ACC112 (cell line): ENCODE data around the gene SMTNL1.

ENCODE experiments used
- H2AFZ ChIP-seq: fragments of 200-600 bp; sonication (generic); one replicate; pipeline ENCODE4 v1.6.0; 2017; ENCODE audit warnings: antibody characterized with exemption, low read length; ENCODE audit not compliant: unreplicated experiment
- H3K27ac ChIP-seq: fragments of 200-600 bp; sonication (generic); 2 replicates; pipeline ENCODE4 v1.5.1; 2014; ENCODE audit warnings: low read depth, mild to moderate bottlenecking, antibody characterized with exemption, low read length, moderate library complexity
- H3K27me3 ChIP-seq: fragments of 200-600 bp; sonication (generic); 2 replicates; pipeline ENCODE4 v1.6.1; 2014; ENCODE audit warnings: mild to moderate bottlenecking, antibody characterized with exemption, low read length, moderate library complexity, mixed read lengths; ENCODE audit not compliant: insufficient read depth
- H3K36me3 ChIP-seq: fragments of 200-600 bp; sonication (generic); 2 replicates; pipeline ENCODE4 v1.6.1; 2016; ENCODE audit warnings: mild to moderate bottlenecking, antibody characterized with exemption, low read length, moderate library complexity, mixed read lengths; ENCODE audit not compliant: insufficient read depth
- H3K4me1 ChIP-seq: fragments of 200-600 bp; sonication (generic); one replicate; pipeline ENCODE4 v1.6.1; 2016; ENCODE audit warnings: low read length, mixed read lengths; ENCODE audit not compliant: insufficient read depth, unreplicated experiment, control insufficient read depth
- H3K4me3 ChIP-seq: fragments of 200-600 bp; sonication (generic); 2 replicates; pipeline ENCODE4 v1.5.1; 2014; ENCODE audit warnings: mild to moderate bottlenecking, low read depth, low read length
- H3K79me2 ChIP-seq: fragments of 200-600 bp; sonication (generic); one replicate; pipeline ENCODE4 v1.6.0; 2016; ENCODE audit warnings: low read length; ENCODE audit not compliant: control insufficient read depth, unreplicated experiment, insufficient read depth

Gene SMTNL1

GRCh38 chr11:57545883-57546282, 8.5 kb downstream of the SMTNL1 start:
- Histone ChIP-seq H3K27ac (no peak overlapping the region), H3K27me3 (no peaks in the 10 kb centered on the region)

GRCh38 chr11:57546451-57546850, 9.1 kb downstream of the SMTNL1 start:
- Histone ChIP-seq H3K4me3 (no peak overlapping the region), H3K27ac (no peak overlapping the region), H3K36me3 (peaks cover 22% of the 10 kb centered on the region), H2AFZ (no peak overlapping the region), H3K4me1 (no peaks in the 10 kb centered on the region), H3K27me3 (no peaks in the 10 kb centered on the region), H3K79me2 (no peaks in the 10 kb centered on the region)

More at GRCh38 chr11:57545883-57546282, 8.5 kb downstream of the SMTNL1 start:
- Histone ChIP-seq H3K36me3 (peaks cover 20% of the 10 kb centered on the region; the same call in 1 of the 2 replicates), H3K4me1 (no peaks in the 10 kb centered on the region), H2AFZ (no peak overlapping the region), H3K79me2 (no peaks in the 10 kb centered on the region), H3K4me3 (no peak overlapping the region)

GRCh38 chr11:57546869-57547475, 9.6 kb downstream of the SMTNL1 start:
- Histone ChIP-seq H3K27ac (no peak overlapping the region), H2AFZ (no peak overlapping the region), H3K4me3 (no peak overlapping the region), H3K79me2 (no peaks in the 10 kb centered on the region), H3K4me1 (no peaks in the 10 kb centered on the region), H3K36me3 (peaks cover 27% of the 10 kb centered on the region), H3K27me3 (no peaks in the 10 kb centered on the region)

- Histone ChIP-seq H2AFZ (no peak overlapping the region), H3K36me3 (peaks cover 32% of the 10 kb centered on the region)
Measured at GRCh38 chr11:57547854-57548377, 10.5 kb downstream of the SMTNL1 start.

GRCh38 chr11:57549983-57550382, 12.6 kb downstream of the SMTNL1 start:
- Histone ChIP-seq H3K4me3 (no peak overlapping the region), H3K27ac (no peak overlapping the region), H2AFZ (no peak overlapping the region), H3K27me3 (no peaks in the 10 kb centered on the region), H3K36me3 (peaks cover 45% of the 10 kb centered on the region), H3K79me2 (no peaks in the 10 kb centered on the region), H3K4me1 (no peaks in the 10 kb centered on the region)

More at GRCh38 chr11:57547854-57548377, 10.5 kb downstream of the SMTNL1 start:
- Histone ChIP-seq H3K4me3 (no peak overlapping the region), H3K27ac (no peak overlapping the region), H3K4me1 (no peaks in the 10 kb centered on the region), H3K79me2 (no peaks in the 10 kb centered on the region), H3K27me3 (no peaks in the 10 kb centered on the region)

- Histone ChIP-seq H3K27me3 (no peaks in the 10 kb centered on the region), H3K36me3 (peaks cover 52% of the 10 kb centered on the region), H3K4me3 (no peak overlapping the region), H3K4me1 (no peaks in the 10 kb centered on the region), H3K27ac (no peak overlapping the region), H3K79me2 (no peaks in the 10 kb centered on the region), H2AFZ (no peak overlapping the region)
Measured at GRCh38 chr11:57551941-57552340, 14.5 kb downstream of the SMTNL1 start.

- Histone ChIP-seq H3K79me2 (no peaks in the 10 kb centered on the region), H2AFZ (no peak overlapping the region), H3K27me3 (no peaks in the 10 kb centered on the region), H3K36me3 (peaks cover 52% of the 10 kb centered on the region), H3K4me1 (no peaks in the 10 kb centered on the region), H3K4me3 (no peak overlapping the region), H3K27ac (no peak overlapping the region)
Measured at GRCh38 chr11:57552479-57552878, 15.1 kb downstream of the SMTNL1 start.

- Histone ChIP-seq H3K4me3 (no peak overlapping the region), H3K36me3 (peaks cover 62% of the 10 kb centered on the region)
Measured at GRCh38 chr11:57555393-57555792, 18.0 kb downstream of the SMTNL1 start.

GRCh38 chr11:57556041-57556440, 18.6 kb downstream of the SMTNL1 start:
- Histone ChIP-seq H3K27ac (no peak overlapping the region), H3K4me3 (no peak overlapping the region), H3K36me3 (peaks cover 56% of the 10 kb centered on the region), H3K4me1 (no peaks in the 10 kb centered on the region), H3K79me2 (peaks cover 11% of the 10 kb centered on the region), H2AFZ (no peak overlapping the region), H3K27me3 (no peaks in the 10 kb centered on the region)

More at GRCh38 chr11:57555393-57555792, 18.0 kb downstream of the SMTNL1 start:
- Histone ChIP-seq H3K27me3 (no peaks in the 10 kb centered on the region), H2AFZ (no peak overlapping the region), H3K79me2 (peaks cover 8% of the 10 kb centered on the region), H3K4me1 (no peaks in the 10 kb centered on the region), H3K27ac (no peak overlapping the region)

- peaks cover 34% of the 10 kb centered on the region for H3K36me3 ChIP-seq
Measured at GRCh38 chr11:57560146-57560545, 22.8 kb downstream of the SMTNL1 start.

GRCh38 chr11:57562596-57562995, 25.2 kb downstream of the SMTNL1 start:
- H3K36me3 ChIP-seq = peaks cover 24% of the 10 kb centered on the region

More at GRCh38 chr11:57560146-57560545, 22.8 kb downstream of the SMTNL1 start:
- no peak overlapping the region for H2AFZ ChIP-seq
- no peak overlapping the region for H3K4me3 ChIP-seq
- H3K79me2 ChIP-seq = peaks cover 49% of the 10 kb centered on the region
- peaks cover under 1% of the 10 kb centered on the region for H3K4me1 ChIP-seq
- H3K27me3 ChIP-seq = no peaks in the 10 kb centered on the region
- H3K27ac ChIP-seq = no peak overlapping the region

More at GRCh38 chr11:57562596-57562995, 25.2 kb downstream of the SMTNL1 start:
- Histone ChIP-seq H3K27me3 (no peaks in the 10 kb centered on the region), H3K27ac (no peak overlapping the region), H2AFZ (no peak overlapping the region), H3K79me2 (peaks cover 72% of the 10 kb centered on the region), H3K4me3 (no peak overlapping the region), H3K4me1 (peaks cover 6% of the 10 kb centered on the region)
